GM21786 (cell line): ENCODE measurements around the gene MITF.

Experiments
- ATAC-seq: cut with Tn5 transposase; IDR thresholded peaks from one replicate; pipeline ENCODE4 v1.9.1; 2021; ENCODE audit not compliant: unreplicated experiment

Gene MITF, protein sequence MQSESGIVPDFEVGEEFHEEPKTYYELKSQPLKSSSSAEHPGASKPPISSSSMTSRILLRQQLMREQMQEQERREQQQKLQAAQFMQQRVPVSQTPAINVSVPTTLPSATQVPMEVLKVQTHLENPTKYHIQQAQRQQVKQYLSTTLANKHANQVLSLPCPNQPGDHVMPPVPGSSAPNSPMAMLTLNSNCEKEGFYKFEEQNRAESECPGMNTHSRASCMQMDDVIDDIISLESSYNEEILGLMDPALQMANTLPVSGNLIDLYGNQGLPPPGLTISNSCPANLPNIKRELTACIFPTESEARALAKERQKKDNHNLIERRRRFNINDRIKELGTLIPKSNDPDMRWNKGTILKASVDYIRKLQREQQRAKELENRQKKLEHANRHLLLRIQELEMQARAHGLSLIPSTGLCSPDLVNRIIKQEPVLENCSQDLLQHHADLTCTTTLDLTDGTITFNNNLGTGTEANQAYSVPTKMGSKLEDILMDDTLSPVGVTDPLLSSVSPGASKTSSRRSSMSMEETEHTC

DNA sequence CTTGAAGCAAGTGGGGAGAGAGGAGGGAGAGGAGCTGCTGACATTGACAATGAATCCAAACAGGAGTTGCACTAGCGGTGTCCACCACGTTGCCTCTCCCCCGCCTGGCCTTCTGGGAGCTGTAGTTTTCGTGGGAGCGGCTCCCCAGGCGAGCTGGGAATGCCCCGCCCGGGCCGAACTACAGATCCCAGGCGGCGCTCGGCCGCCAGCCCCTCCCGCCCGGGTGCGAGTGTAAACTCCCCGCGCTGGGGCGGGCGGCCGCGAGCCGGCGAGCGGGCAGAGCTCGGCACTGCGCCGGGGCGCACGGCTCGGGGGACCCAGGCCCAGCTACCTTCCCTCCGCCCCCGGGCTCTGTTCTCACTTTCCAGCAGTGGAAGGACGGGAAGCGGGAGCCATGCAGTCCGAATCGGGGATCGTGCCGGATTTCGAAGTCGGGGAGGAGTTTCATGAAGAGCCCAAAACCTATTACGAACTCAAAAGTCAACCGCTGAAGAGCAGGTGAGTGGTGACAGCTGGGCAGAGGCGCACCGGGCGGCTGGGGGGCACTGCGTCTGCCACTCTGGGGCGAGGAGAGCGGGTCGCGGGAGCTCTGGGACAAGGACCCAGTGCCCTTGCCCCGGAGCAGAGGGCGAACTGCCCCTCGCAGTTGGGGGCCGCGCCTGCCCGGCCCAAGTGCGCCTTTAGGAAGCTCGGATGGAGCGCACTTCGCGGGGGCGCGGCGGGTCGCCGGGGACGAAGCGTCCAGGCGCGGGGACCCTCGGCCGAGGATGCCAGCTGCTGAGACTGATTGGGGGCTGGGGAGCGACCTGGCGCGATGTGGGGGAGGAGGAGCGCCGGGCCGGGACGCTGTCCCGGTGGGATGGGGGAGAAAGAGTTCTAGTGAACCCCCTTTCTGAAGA lies at the start of gene MITF:
Gene MITF (plus strand): TSS at position 261 of the 899 bp plus-strand sequence. CDS start 134 bp downstream, at position 395.
- peak; percentile 99 for ATAC-seq

DNA sequence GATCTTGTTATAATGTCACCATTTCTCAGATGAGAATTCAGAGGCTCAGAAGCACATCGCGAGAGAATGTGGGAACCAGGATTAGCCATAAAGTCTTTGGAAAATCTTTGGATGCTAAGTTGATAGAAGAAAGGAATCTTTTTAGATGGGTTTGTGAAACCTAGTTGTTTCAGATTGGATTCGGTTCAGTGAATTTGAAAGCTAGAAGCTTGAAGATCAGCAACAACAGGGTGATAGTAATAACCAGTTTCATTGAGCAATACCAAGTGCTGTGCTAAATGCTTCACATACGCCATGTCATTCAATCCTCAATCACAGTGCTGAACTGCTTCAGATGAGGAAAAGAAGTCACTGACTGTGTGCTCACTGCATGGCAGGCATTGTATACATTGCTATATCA lies 47.4 kb upstream of the MITF start:
- no peak for ATAC-seq

DNA sequence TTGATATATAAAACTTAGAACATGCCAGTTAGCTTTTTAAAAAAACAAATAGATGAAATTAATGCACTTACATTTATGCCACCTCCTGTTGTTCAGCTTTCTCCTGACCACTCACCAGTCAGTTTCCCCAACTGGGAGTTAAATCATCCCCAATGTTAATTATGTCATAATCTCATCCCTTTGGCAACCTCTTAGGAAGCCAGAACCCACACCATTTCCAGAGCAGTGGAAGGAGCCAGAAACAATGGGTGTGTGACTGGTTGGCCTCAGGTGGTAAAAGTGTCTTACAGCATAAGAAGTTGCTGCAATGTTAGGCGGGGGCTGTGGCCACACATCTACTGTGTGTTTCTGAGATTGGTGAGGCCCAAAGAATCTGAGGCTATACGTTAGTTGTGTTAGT lies 46.5 kb upstream of the MITF start:
- ATAC-seq, result no peak

DNA sequence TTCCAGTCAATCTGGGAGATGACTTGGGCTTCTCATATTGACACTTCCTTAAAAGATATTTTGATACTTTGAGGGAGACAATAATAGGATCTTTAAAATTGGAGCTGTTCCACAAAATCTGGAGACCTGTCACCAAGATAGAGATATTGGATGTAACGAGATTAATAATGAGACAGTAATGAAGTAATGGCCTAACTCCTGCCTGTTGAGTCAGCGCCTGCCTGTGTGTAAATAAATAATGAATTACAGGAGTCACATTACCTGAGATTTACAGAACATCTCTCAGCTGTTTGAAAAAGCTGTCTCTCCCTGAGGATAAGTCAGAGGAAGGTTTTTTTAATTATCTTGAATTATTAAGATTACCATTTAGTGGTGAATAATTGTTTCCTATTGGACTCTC lies 43.8 kb upstream of the MITF start:
- ATAC-seq, result no peak

DNA sequence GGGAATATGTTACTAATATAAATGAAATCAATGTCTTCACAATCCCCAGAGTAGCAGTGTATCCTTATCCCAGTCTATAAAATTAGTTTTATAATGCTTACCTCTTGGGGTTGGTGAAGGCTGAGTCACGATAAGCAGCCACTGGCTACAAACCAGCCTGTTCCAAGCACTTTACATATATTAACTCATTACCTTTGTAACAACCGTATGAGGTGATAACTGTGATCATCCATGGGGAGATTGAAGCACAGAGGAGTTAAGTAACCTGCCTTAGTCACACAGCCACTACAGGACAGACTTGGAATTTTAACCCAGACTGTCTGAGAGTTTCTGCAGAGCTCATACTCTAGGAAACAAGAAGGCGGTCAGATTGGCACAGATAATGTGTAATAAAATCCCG lies 43.3 kb upstream of the MITF start:
- no peak for ATAC-seq

DNA sequence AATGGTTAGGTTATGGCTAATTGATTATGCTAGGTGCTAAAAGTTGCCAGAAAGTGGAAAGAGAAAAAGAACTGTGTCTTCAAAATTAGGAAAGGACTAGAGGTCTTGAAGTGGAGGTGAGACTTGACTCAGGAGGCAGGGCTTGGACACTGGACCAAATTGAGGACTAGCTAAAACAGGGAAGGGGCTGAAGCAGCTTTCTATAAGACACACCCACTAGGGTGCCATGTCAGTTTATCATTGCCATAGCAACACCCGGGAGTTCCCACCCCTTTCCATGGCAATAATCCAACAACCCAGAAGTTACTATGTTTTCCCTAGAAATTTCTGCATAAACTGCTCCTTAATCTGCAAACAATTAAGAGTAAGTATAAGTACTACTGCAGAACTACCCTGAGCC lies 42.9 kb upstream of the MITF start:
- ATAC-seq, result no peak

DNA sequence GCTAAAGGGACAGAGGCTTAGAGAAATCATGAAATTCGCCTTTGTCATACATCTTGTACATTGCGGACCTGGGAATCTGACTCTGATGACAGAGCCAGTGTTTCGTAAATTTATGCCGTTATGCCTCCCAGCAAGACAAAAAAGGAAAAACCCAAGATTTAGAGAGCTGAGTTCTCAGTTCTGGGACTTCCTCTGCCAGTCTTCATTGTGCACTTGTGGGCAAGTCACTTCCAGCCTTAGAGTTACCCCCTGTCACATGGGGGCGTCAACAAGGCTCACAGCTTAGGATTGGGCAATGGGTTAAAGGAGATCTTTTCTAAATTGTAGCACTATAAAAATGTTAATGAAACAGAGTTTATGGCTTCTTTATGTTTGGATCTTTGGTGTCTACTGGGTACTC lies 41.9 kb upstream of the MITF start:
- ATAC-seq, result no peak

DNA sequence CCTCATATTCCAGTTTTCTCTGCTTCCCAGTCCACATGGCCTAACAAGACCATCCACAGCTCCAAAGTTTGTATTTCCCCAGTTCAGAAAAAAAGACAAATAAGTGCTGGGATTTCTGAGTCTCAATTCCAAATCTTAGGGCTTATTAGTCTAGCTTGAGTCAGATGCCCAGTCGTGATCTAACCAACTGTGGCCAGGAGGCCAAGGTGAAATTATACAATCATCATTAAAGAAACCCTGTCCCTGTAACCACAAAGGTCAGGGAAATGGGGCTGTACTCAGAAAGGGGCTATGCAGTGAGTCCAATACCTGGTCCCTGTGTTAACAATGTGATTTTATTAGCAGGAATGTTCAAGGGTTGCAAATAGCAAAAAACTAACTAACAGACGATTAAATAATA lies 40.5 kb upstream of the MITF start:
- no peak for ATAC-seq

DNA sequence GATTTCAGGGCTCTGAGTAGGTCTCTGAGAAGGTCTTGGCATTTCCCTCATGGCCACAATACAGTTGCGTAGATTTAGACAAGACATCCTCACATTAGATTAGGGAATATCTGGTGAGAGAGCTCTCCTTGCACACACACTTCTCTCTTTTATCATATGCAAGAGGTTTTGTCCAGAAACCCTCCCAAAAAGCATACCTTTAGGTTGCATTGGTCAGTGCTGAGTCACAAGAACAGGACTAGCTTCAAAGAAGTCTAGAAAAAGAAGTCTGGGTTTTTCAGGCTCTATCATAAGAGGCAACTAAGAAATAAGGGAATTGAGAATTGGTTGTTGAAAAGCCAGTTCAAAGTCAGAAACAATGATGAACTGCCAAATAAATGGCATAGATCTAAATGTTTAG lies 40.1 kb upstream of the MITF start:
- ATAC-seq, result no peak

DNA sequence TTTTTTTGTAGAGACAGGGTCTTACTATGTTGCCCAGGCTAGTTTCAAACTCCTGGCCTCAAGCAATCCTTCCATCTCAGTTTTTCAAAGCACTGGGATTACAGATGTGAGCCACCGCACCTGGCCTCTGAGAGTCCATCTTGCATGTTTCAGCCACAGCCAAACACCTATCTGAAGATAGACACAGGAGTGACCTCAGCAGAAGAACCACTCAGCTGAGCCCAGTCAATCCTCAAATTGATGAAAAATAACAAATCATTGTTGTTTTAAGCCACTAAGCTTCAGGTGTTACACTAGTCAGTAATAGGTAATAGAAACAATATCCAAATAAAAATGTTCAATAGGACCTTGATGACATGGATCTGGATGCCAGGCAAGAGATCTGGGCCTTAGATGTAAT lies 38.3 kb upstream of the MITF start:
- no peak for ATAC-seq

DNA sequence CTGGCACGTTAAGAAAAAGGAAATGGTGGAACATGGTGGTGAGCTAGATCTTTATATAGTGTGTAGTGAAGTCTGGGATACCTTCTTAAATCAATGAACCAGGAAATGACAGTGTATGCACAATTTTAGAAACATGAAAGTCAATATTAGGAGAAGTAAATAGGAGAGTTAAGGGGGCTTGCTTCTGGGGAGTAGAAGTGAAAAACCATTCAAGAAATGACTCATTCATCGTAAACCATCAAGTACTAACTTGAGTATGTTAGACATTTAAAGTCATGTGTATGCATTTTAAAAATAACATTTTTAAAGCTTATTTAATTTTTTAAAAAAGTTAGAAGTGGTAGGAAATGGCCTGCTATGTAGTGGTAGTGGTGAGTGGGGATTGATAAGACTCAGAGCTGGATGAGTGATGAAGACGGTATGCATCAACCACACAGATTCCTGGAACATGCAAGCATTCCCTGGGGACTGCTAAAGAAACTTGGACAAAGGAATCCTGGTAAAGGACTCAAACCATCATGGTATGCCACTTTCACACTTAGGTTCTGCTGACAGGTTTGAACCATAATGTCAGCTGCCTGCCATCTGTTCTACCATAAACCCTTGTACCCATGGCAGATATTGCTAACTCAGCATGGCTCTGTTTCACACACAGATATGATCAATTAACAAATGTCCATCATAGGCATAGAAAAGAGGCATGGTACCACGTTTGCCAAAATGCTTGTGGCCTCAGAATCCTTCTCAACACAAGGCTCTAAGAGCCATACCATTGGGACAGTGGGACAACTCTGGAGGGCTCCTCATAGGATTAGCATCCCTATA lies 28.9 kb upstream of the MITF start:
- ATAC-seq, result no peak

DNA sequence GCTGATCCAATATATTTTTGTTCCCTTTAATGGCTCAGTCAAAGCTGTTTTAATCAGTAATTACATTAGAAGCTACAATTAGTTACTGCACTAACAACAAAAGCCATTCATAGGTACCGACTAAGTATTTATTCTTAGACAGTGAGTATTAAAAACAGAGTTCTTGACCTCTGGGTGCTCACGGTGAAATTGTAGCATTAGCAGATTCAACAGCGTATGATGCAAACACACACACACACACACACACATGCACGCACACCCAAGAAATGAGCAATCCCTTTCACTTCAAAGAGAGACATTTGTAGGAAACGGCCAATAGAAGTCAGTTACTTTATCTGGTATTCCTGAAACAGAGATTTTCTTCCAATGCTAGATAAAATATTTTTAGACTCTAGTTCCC lies 27.0 kb upstream of the MITF start:
- ATAC-seq, result no peak

DNA sequence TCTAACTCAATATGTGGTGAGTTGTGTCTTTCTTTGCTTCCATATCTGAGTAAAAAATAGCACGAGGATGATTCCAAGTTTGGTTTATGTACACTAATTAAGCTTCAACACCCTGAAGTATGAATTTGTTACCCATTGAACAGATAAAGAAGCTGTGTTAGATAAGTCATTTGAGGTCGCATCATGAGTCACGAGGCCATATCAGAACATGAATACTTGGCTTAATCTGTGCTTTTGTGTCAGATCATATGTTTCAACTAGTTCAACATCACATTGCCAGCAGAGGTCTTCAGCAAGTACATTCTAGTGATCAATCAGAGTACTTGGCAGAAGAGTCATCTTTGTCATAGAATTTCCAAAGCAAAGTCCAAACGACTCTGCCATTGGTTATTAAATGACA lies 26.3 kb upstream of the MITF start:
- ATAC-seq, result no peak

DNA sequence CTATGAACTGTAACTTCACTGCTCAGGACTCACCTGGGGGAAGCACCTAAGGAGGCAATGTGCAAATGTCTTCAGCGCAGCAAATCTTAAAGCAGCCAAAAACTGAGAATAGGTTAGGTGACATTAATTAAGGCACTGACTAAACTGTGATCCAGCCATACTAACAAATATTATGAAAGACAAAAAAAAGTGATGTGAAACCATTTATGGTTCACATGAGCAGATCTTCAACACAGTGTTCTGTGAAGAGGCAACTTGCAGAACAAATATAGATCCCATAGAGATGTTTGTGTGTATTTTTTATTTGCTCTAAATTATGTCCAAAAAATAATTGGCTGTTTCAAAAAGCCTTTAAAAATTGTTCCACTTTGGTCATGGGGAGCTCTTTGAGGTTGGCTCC lies 24.1 kb upstream of the MITF start:
- ATAC-seq, result no peak

DNA sequence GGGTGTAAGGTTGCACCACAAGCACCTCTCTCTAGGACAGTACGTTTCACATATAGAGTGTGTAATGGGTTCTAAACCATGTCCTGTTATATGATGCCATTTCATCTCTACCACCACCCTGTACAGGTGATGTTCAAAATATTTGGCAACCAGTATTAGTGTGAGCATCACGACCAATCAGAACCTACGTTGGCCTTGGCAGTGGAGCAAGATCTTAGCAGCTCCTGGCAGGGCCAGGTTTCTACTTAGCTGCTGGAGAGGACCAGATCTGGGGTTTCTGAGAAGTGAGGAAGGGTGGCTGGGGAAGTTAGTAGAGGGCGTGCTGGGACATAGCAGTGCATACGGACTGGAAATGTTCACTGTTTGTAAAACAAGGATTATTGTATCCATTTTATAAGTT lies 23.1 kb upstream of the MITF start:
- no peak for ATAC-seq

DNA sequence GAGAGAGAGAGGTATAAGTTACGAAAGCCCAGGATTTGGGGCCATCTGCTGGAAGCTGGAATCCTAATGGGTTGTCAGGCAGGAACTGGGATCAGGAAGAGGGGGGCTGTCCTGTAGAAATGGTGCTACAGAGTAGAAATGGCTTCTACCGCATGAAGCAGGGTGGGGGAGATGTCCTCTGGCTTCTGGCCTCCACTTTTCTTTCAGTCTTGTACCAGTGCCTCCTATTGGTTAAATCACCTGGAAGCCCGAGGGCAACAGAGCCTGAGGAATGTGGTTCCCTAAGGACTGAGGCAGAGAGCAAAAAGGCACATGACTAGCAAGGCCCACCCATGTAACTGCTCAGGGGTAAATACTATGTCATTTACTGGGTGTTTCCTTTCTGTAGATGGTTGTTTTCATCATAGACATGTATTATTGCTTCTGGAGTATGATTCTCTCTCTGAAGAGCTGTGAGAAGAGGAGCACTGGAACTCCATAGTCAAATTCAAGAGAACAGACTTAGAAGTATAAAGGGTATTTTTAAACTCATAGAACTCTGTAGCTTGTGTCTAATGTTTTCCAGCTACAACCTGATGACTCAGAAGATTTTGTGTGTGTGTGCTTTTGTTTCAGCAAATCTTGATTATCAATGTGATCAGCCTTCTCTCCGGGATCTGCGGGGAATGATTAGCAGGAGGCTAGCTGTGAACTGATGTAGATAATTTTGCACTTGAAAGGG lies 20.2 kb upstream of the MITF start:
- ATAC-seq, result no peak

DNA sequence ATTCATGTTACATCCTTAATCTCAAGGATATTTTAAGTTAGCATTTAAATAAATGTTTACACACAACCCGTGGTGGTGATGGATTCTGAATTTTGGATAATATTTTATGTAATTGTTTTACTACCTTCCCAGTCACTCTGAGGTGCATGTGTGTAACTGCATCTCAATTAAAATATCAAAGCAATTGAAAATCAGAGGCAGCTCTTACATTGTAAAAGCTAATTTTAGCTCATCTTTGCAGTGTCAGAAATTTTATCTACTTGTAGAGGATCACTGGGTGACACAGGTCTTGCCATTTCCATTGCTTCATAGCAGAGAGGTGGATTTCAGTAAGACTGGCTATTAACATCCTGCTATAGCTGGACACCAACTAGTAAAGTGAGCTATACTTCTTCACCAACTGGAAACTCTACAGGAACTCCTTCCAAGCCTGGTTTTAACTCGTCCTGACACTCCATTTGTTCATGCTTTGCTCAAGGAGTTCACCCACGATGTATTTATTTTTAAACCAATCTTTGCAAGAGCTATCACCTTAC lies 19.6 kb upstream of the MITF start:
- ATAC-seq, result no peak

DNA sequence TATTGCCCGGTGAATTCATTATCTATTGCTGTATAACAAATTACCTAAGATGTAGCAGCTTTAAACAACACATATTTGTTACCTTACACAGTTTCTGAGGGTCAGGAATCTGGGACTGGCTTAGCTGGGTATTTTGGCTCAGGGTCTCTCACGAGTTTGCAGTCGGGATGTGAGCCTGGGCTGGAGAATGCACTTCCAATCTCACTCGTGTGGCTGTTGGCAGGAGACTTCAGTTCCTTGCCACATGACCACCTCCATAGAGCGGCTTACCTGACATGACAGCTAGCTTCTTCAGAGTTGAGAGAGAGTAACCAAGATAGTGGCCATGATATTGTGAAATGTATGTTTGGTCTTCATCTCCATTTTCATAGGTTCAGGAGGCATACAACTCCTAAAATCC lies 18.4 kb upstream of the MITF start:
- no peak for ATAC-seq

DNA sequence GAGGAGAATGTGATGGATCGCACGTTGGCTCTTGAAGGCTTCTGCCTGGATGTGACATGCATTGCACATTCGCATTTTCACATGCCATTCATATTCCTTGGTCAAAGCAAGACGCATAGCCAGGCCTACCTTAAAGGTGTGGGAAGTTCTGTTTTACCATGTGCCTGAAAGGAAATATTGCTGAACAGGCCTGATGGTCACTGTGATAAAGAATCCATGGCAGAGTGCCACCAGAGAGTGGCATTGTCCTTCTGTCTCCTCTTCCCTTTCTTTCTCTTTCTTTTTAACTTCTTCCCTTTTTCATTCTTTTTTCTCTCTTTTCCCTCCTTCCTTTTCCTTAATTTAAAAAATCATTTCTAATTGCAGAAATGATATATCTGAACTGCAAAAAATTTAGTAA lies 15.9 kb upstream of the MITF start:
- ATAC-seq, result no peak

DNA sequence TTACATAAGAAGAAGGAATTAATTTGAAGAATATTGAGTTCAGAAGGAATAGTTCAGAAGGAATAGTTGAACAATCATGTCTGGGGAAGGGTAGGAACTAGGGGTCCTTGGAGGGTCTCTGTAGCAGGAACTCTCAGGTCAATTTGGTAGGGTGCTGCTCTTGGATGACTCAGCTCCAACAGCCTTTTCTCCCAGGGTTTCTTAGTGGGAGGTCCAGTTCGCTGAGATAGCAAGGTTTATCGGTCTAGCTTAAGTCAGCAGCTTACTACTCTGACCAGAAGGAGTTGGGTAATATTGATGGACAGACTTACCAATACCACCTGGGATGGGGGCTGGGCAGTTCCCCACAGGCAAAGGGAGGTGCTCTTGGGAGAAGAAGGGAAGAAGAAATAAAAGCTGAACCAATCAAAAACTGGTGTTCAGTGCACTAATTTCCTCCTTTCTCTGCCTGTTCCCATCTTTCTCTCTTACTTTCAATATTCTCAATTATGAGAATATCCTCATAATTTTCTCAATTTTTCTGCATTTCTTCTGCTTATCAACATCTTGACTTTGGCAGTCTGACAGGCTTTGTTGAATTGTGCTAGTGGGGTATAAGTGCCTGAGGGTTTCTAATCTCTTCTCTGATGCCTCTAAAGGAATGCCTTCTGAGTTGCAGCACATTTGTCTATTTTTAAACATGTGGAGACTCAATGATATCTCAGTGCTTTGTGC lies 14.4 kb upstream of the MITF start:
- no peak for ATAC-seq
